GM12878 (cell line): ENCODE measurements around the gene NBPF1. TPM values are rescaled to one million over a fixed set of nuclear protein-coding genes. Genes with fewer than 3 reads are reported as not detected.

ENCODE experiments used
- BRCA1 ChIP-seq: IDR thresholded peaks from 2 replicates; pipeline ENCODE4 v1.6.1; 2011; ENCODE audit warnings: low read depth, low read length, improper control_type of control experiment
- CREM ChIP-seq: IDR thresholded peaks from 2 replicates; pipeline ENCODE4 v1.6.1; 2014; ENCODE audit warnings: antibody characterized with exemption, low read depth
- EGR1 ChIP-seq, 2 experiments: IDR thresholded peaks; 1 replicate in 1 of 2; 2 replicates in 1 of 2; pipeline ENCODE4 v1.6.1; 2011 to 2012; ENCODE audit warnings: low read depth in 2 of 2, low read length in 2 of 2, borderline replicate concordance in 1 of 2, mild to moderate bottlenecking in 1 of 2, moderate library complexity in 1 of 2
- HCFC1 ChIP-seq: fragments of 150-350 bp; IDR thresholded peaks from 2 replicates; pipeline ENCODE4 v1.6.1; 2014; ENCODE audit warnings: low read length
- JUND ChIP-seq: IDR thresholded peaks from 2 replicates; pipeline ENCODE4 v1.6.1; 2012; ENCODE audit warnings: low read depth, mild to moderate bottlenecking, low read length, improper control_type of control experiment, moderate library complexity
- KAT2A ChIP-seq: conservative IDR thresholded peaks from 2 replicates; pipeline ENCODE4 v1.6.1; 2011; ENCODE audit warnings: low read depth, low read length; ENCODE audit not compliant: control insufficient read depth
- MTA2 ChIP-seq: fragments of 450-650 bp; IDR thresholded peaks from 2 replicates; pipeline ENCODE4 v1.6.1; 2016; ENCODE audit warnings: low read depth, mild to moderate bottlenecking, moderate library complexity
- POLR2A ChIP-seq: IDR thresholded peaks from 2 replicates; pipeline ENCODE4 v1.6.1; 2011; ENCODE audit warnings: low read depth, mild to moderate bottlenecking, low read length
- RCOR1 ChIP-seq: conservative IDR thresholded peaks from 2 replicates; pipeline ENCODE4 v1.6.1; 2012; ENCODE audit warnings: low read depth, low read length, improper control_type of control experiment
- RELA ChIP-seq: fragments of 450-650 bp; IDR thresholded peaks from 2 replicates; pipeline ENCODE4 v1.8.0; 2014; ENCODE audit warnings: borderline replicate concordance; ENCODE audit not compliant: partially characterized antibody
- SRF ChIP-seq, 2 experiments: IDR thresholded peaks; 2 replicates each; pipeline ENCODE4 v1.6.1; 2011; ENCODE audit warnings: low read depth in 2 of 2, low read length in 2 of 2, mild to moderate bottlenecking in 1 of 2, moderate library complexity in 1 of 2
- TAF1 ChIP-seq: IDR thresholded peaks from 2 replicates; pipeline ENCODE4 v1.6.1; 2011; ENCODE audit warnings: mild to moderate bottlenecking, low read depth, low read length, borderline replicate concordance
- TBL1XR1 ChIP-seq: IDR thresholded peaks from 2 replicates; pipeline ENCODE4 v1.6.1; 2012; ENCODE audit warnings: low read depth, low read length, improper control_type of control experiment
- WRNIP1 ChIP-seq: IDR thresholded peaks from 2 replicates; pipeline ENCODE4 v1.6.1; 2011; ENCODE audit warnings: low read depth, low read length, improper control_type of control experiment, borderline replicate concordance
- ZZZ3 ChIP-seq: IDR thresholded peaks from 2 replicates; pipeline ENCODE4 v1.6.1; 2011; ENCODE audit warnings: low read depth; ENCODE audit not compliant: control insufficient read depth, insufficient read length
- polyA plus RNA-seq, 11 experiments: library from polyadenylated mRNA; depleted of rRNA in 4 of 11; unstranded in 6 of 11; stranded (reverse) in 5 of 11; fragments of >200 nt; fragmentation: Nextera tagmentation in 4 of 11; fragmentation: Illumina TruSeq in 1 of 11; extraction: Ambion mirVana in 4 of 11; extraction: Trizol in 1 of 11; gene quantifications; 1 replicate in 1 of 11; 2 replicates in 10 of 11; pipeline versions ENCODE4 v1.2.1 to v1.2.3, GENCODE V29; 2011 to 2016; ENCODE audit warnings: inconsistent platforms in 2 of 11, missing spikeins in 2 of 11, low read depth in 1 of 11
- total RNA-seq, 4 experiments: library from RNA; depleted of rRNA in 3 of 4; stranded (reverse); fragments of >200 nt in 3 of 4; fragmentation: Illumina TruSeq in 1 of 4; extraction: Trizol in 1 of 4; gene quantifications; 2 replicates each; pipeline versions ENCODE4 v1.2.1 to v1.2.3, GENCODE V29; 2013 to 2021
- TF ChIP-seq, protein P1 (sequence below): fragments of 450-650 bp; IDR thresholded peaks from 2 replicates; pipeline ENCODE4 v1.6.1; 2017; ENCODE audit warnings: borderline replicate concordance
- TF ChIP-seq, protein P2 (sequence below): fragments of 450-650 bp; conservative IDR thresholded peaks from 2 replicates; pipeline ENCODE4 v1.6.1; 2017; ENCODE audit warnings: mild to moderate bottlenecking, moderate library complexity
- TF ChIP-seq, protein P3 (sequence below): fragments of 450-650 bp; IDR thresholded peaks from 2 replicates; pipeline ENCODE4 v1.6.1; 2017; ENCODE audit warnings: mild to moderate bottlenecking, low read depth, inconsistent platforms; ENCODE audit not compliant: poor library complexity, severe bottlenecking
- TF ChIP-seq, protein P4 (sequence below): IDR thresholded peaks from 2 replicates; pipeline ENCODE4 v1.6.1; 2011; ENCODE audit warnings: low read depth, mild to moderate bottlenecking, low read length, moderate library complexity, borderline replicate concordance; ENCODE audit errors: extremely low read depth
- TF ChIP-seq, protein P5 (sequence below): fragments of 450-650 bp; IDR thresholded peaks from 2 replicates; pipeline ENCODE4 v1.6.1; 2017; ENCODE audit warnings: low read depth, mild to moderate bottlenecking, moderate library complexity

Gene NBPF1
- total and polyA plus RNA-seq, 10 of the 15 experiments (the other 5 are each of a cell fraction or from before 2014, with no cell fraction given): 0.20 to 3.4 (median 0.71) TPM

DNA sequence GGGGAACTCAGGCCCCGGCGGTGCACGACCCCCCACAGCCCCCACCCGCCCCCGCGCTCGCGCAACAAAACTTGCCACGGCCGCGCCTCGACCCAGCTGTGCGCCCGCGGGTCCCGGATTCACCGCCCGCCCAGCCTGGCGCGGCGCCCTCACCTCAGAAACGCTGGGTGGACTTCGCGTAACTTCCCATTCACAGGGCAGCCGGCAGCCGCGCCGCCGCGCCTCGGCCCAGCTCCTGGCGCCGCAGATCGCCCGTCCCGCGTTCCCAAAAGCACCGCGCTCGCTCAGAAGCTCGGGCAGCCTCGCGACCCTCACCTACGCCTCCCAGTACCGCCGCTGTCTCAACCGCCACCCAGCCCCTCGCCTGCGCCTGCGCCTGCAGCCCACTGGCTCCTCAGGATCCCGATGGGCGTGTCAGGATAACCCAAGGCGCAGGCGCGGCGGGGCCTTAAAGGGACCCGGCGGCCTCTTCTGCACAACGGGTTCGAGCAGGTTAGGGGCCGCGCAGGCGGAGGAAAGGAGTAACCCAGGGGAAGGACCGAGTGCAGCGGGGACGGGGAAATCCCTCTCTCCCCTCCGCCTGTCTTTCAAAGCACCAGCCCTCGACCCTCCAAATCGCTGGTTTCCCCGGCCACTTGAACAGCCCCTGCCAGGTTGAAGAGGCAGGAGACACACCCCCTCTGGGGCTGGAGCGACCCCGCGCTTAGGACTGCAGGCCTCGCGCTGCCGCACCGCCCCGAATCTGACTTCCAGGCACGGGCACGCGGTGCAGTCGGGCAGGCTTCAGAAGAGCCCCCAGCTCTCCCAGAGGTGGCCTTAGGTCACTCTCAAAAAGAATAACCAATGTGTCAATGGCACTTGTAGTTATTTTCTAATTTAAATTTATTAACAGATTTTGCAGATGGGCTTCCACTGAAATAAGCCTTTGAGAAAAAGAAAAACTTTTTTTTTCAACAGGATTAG lies at the start of gene NBPF1 (continued):
- TF ChIP-seq TAF1 (0 out of 2 replicates have a peak, but pooled peaks have one; percentile 8), ZZZ3 (no peak), EGR1 (IDR thresholded peaks at IDR 0.05; ENCODE audit: borderline replicate concordance in 1 of 2, low read depth in 2 of 2, low read length in 2 of 2) (peak in 1 of 2 experiments; percentile 73; a peak in 2 of 3 replicates), RELA (peak; percentile 87), MTA2 (no peak), WRNIP1 (no peak), TBL1XR1 (peak; percentile 8; the same call in 1 of the 2 replicates), RCOR1 (no peak), KAT2A (no peak), BRCA1 (no peak), POLR2A (peak; percentile 74; the same call in 1 of the 2 replicates), SRF (IDR thresholded peaks at IDR 0.05; ENCODE audit: low read depth in 2 of 2, low read length in 2 of 2) (0 out of 4 replicates have a peak, but pooled peaks of 1 of the 2 experiments have one; percentile 3), JUND (no peak), HCFC1 (0 out of 2 replicates have a peak, but pooled peaks have one; percentile 9), CREM (no peak)
- TF ChIP-seq, protein P1, sequence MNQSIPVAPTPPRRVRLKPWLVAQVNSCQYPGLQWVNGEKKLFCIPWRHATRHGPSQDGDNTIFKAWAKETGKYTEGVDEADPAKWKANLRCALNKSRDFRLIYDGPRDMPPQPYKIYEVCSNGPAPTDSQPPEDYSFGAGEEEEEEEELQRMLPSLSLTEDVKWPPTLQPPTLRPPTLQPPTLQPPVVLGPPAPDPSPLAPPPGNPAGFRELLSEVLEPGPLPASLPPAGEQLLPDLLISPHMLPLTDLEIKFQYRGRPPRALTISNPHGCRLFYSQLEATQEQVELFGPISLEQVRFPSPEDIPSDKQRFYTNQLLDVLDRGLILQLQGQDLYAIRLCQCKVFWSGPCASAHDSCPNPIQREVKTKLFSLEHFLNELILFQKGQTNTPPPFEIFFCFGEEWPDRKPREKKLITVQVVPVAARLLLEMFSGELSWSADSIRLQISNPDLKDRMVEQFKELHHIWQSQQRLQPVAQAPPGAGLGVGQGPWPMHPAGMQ: no peak
- TF ChIP-seq, protein P2, sequence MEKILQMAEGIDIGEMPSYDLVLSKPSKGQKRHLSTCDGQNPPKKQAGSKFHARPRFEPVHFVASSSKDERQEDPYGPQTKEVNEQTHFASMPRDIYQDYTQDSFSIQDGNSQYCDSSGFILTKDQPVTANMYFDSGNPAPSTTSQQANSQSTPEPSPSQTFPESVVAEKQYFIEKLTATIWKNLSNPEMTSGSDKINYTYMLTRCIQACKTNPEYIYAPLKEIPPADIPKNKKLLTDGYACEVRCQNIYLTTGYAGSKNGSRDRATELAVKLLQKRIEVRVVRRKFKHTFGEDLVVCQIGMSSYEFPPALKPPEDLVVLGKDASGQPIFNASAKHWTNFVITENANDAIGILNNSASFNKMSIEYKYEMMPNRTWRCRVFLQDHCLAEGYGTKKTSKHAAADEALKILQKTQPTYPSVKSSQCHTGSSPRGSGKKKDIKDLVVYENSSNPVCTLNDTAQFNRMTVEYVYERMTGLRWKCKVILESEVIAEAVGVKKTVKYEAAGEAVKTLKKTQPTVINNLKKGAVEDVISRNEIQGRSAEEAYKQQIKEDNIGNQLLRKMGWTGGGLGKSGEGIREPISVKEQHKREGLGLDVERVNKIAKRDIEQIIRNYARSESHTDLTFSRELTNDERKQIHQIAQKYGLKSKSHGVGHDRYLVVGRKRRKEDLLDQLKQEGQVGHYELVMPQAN: peak; percentile 82
- TF ChIP-seq, protein P3, sequence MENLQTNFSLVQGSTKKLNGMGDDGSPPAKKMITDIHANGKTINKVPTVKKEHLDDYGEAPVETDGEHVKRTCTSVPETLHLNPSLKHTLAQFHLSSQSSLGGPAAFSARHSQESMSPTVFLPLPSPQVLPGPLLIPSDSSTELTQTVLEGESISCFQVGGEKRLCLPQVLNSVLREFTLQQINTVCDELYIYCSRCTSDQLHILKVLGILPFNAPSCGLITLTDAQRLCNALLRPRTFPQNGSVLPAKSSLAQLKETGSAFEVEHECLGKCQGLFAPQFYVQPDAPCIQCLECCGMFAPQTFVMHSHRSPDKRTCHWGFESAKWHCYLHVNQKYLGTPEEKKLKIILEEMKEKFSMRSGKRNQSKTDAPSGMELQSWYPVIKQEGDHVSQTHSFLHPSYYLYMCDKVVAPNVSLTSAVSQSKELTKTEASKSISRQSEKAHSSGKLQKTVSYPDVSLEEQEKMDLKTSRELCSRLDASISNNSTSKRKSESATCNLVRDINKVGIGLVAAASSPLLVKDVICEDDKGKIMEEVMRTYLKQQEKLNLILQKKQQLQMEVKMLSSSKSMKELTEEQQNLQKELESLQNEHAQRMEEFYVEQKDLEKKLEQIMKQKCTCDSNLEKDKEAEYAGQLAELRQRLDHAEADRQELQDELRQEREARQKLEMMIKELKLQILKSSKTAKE: no peak
- TF ChIP-seq, protein P4, sequence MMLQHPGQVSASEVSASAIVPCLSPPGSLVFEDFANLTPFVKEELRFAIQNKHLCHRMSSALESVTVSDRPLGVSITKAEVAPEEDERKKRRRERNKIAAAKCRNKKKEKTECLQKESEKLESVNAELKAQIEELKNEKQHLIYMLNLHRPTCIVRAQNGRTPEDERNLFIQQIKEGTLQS: no peak
- TF ChIP-seq, protein P5, sequence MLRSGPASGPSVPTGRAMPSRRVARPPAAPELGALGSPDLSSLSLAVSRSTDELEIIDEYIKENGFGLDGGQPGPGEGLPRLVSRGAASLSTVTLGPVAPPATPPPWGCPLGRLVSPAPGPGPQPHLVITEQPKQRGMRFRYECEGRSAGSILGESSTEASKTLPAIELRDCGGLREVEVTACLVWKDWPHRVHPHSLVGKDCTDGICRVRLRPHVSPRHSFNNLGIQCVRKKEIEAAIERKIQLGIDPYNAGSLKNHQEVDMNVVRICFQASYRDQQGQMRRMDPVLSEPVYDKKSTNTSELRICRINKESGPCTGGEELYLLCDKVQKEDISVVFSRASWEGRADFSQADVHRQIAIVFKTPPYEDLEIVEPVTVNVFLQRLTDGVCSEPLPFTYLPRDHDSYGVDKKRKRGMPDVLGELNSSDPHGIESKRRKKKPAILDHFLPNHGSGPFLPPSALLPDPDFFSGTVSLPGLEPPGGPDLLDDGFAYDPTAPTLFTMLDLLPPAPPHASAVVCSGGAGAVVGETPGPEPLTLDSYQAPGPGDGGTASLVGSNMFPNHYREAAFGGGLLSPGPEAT: peak; percentile 71
